ENCODE results near the gene GRAP2.

The GRAP2 gene

GRCh38 chr22:39997421-39997820 lies 96.5 kb downstream of the GRAP2 start:
- DNase-seq, result no peak

GRCh38 chr22:39997939-39998726 lies 97.2 kb downstream of the GRAP2 start:
- DNase-seq, result peak; percentile 27

GRCh38 chr22:39999144-39999757 lies 98.4 kb downstream of the GRAP2 start:
- DNase-seq, result no peak

GRCh38 chr22:40000171-40000570 lies 99.3 kb downstream of the GRAP2 start:
- no peak for DNase-seq

GRCh38 chr22:40001106-40001505 lies 100.2 kb downstream of the GRAP2 start:
- DNase-seq, result no peak

- DNase-seq, result no peak
Measured at GRCh38 chr22:40001800-40002577, 101.1 kb downstream of the GRAP2 start.

- no peak for DNase-seq
Measured at GRCh38 chr22:40002935-40003715, 102.2 kb downstream of the GRAP2 start.

GRCh38 chr22:40004836-40005235 lies 104.0 kb downstream of the GRAP2 start:
- DNase-seq, result no peak

GRCh38 chr22:40006641-40007040 lies 105.8 kb downstream of the GRAP2 start:
- no peak for DNase-seq

GRCh38 chr22:40007853-40008710 lies 107.2 kb downstream of the GRAP2 start:
- no peak for DNase-seq

- DNase-seq, result no peak
Measured at GRCh38 chr22:40008726-40009291, 107.9 kb downstream of the GRAP2 start.

GRCh38 chr22:40009292-40009774 lies 108.4 kb downstream of the GRAP2 start:
- no peak for DNase-seq

GRCh38 chr22:40009951-40010671 lies 109.2 kb downstream of the GRAP2 start:
- DNase-seq, result no peak

GRCh38 chr22:40010746-40011145 lies 109.9 kb downstream of the GRAP2 start:
- DNase-seq, result no peak

GRCh38 chr22:40014667-40015248 lies 113.9 kb downstream of the GRAP2 start:
- no peak for DNase-seq

GRCh38 chr22:40015358-40015976 lies 114.6 kb downstream of the GRAP2 start:
- no peak for DNase-seq

- no peak for DNase-seq
Measured at GRCh38 chr22:40018051-40018450, 117.2 kb downstream of the GRAP2 start.

GRCh38 chr22:40019100-40019499 lies 118.2 kb downstream of the GRAP2 start:
- no peak for DNase-seq

GRCh38 chr22:40020956-40021355 lies 120.1 kb downstream of the GRAP2 start:
- DNase-seq, result no peak

Measured in DMS 273 treated with DMSO at 0.1 percent for 48 hours (cell line).